ENCODE results near the gene PLA2G2F.

- TF ChIP-seq CTCF (IDR thresholded peaks at IDR 0.05; ENCODE audit: insufficient read depth, low read length) = no peak
- TF ChIP-seq SPI1 (IDR thresholded peaks at IDR 0.05; ENCODE audit: borderline replicate concordance, low read depth) = no peak
- TF ChIP-seq REST (IDR thresholded peaks at IDR 0.05; ENCODE audit: insufficient replicate concordance, low read depth) = no peak
- TF ChIP-seq GABPA (IDR thresholded peaks at IDR 0.05; ENCODE audit: low read depth) = no peak
- no peak for TF ChIP-seq POLR2AphosphoS5 (IDR thresholded peaks at IDR 0.05; ENCODE audit: low read depth)
Measured at GRCh38 chr1:20119347-20119746, 19.8 kb upstream of the PLA2G2F start, which contains the start of gene PLA2G2D.

Measured in HL-60 (cell line).